C4-2B (cell line): ENCODE data around the gene TRIO.

ENCODE experiments used
- CTCF ChIP-seq: fragments of 450-650 bp; conservative IDR thresholded peaks from 2 replicates; pipeline ENCODE4 v1.5.1; 2017; ENCODE audit warnings: mild to moderate bottlenecking
- ZFX ChIP-seq: fragments of 450-650 bp; IDR thresholded peaks from 2 replicates; pipeline ENCODE4 v1.6.1; 2017

GRCh38 chr5:14223372-14223771 lies 80.2 kb downstream of the TRIO start:
- no peak for TF ChIP-seq CTCF
- no peak for TF ChIP-seq ZFX
